Renal cortex interstitium (tissue), 11 donors: Measurements from ENCODE around the gene TMEM14B. TPM values are rescaled to one million over a fixed set of nuclear protein-coding genes. Genes with fewer than 3 reads are reported as not detected.
"Not testable (repeated sequence)": the region's sequence is repeated elsewhere in the genome, so short reads cannot be mapped to it uniquely, and the experiment has no call there.

Experiments used
- DNase-seq, 11 donors: peaks; one replicate each; pipeline ENCODE4 v3.0.0-alpha.2; 2013; ENCODE audit warnings: low read depth in 9 of 11, low spot score in 4 of 11; ENCODE audit errors: extremely low read depth in 1 of 11
- polyA plus RNA-seq, 3 donors: library from polyadenylated mRNA; unstranded; fragments of 120-200 nt; gene quantifications; one replicate each; pipeline ENCODE4 v1.2.1, GENCODE V29; 2013; ENCODE audit not compliant: insufficient read length in 3 of 3

TMEM14B gene
- polyA plus RNA-seq, 3 donors, result 89.7 to 114 (median 105) TPM

DNA sequence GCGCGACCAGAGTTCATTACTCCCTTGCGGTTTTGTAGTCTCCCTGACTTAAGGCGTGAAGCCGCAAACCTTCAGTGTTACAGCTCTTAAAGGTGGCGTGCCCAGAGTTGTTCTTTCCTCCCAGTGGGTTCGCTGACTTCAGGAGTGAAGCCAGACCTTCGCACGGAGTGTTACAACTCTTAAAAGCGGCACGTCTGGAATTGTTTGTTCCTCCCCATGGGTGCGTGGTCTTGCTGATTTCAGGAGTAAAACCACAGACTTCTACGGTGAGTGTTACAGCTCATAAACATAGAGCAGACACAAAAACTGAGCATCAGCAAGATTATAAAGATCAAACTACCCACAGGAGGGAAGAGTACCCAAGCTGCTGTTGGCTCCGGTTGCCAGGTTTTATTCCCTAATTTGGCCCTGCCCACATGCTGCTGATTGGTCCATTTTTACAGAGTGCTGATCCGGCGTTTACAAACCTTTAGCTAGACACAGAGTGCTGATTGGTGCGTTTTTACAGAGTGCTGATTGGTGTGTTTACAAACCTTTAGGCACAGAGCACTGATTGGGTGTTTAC is 14.4 kb upstream of the TMEM14B start:
- DNase-seq, result no peak

DNA sequence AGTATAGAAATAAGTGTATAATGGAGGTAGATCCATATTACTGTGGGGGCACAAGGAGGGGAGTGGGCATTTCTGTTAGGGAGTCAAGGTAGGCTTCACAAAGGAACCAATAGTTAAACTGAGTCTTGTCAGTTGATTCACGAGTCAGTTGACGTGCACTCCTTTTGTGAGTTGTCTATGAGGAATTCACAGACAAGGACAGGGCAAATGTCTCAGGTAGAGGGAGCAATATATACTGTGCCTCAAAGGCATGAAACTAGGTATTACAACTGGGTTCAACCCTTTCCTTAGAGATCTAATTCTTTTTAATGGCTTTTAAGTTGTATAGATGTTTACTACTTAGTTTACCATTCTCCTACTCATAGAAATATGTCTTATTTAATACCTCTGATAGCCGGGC is 13.7 kb upstream of the TMEM14B start:
- DNase-seq, result no peak

DNA sequence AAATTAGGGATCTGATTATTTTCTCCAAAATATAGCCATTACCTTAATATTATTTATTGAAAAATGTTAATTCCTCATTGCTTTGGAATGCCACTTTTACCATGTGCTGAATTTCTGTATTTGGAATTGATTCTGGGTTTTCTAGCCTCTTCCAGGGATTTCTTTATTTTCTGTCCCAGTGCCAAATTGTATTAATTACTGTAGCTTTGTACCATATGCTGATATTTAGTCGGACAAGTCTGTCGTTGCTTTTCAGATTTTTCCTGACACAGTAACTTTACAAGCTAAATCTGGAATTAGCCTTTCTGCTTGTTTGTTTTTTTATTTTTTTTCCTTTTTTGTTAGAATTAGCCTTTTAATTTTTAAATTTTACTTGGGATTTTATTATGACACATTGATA is 10.9 kb upstream of the TMEM14B start:
- no peak for DNase-seq

DNA sequence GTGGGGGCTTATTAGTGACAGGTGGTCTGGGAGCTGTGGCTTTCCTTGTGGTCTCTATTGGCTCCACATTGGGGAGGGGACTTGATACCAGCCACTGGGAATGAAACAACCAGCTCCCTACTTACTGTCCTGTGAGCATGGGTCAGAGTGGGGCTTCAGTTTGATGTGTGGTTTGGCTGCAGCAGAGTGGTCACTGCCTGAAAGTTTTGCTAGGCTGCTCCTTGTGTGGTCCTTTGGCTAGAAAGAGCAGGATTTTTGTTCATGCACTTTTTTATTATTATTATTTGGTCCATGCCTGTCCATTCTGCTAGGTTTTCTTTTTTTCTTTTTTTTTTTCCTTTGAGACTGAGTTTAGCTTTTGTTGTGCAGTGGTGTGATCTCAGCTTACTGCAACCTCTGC is 7.5 kb upstream of the TMEM14B start:
- DNase-seq, result no peak

DNA sequence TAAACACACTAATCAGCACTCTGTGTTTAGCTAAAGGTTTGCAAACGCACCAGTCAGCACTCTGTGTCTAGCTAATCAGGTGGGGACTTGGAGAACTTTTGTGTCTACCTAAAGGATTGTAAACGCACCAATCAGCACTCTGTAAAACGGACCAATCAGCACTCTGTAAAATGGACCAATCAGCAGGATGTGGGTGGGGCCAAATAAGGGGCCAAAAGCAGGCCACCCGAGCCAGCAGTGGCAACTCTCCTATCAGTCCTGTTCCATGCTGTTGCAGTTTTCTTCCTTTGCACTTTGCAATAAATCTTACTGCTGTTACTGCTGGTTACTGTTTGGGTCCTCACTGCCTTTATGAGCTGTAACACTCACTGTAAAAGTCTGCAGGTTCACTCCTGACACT is 6.0 kb upstream of the TMEM14B start:
- DNase-seq, result not testable (repeated sequence)

DNA sequence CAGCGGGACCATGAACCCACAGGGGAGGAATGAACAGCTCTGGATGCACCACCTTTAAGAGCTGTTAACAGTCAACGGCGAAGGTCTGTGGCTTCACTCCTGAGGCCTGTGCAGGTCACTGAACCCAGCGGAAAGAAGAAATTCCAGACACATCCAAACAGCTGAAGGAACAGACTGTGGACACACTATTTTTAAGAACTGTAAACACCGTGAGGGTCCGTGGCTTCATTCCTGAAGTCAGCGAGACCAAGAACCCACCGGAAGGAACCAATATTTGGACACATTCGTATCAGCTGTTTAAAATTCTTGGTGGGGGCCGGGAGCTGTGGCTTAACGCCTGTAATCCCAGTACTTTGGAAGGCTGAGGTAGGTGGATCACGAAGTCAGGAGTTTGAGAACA is 5.4 kb upstream of the TMEM14B start:
- no peak for DNase-seq

DNA sequence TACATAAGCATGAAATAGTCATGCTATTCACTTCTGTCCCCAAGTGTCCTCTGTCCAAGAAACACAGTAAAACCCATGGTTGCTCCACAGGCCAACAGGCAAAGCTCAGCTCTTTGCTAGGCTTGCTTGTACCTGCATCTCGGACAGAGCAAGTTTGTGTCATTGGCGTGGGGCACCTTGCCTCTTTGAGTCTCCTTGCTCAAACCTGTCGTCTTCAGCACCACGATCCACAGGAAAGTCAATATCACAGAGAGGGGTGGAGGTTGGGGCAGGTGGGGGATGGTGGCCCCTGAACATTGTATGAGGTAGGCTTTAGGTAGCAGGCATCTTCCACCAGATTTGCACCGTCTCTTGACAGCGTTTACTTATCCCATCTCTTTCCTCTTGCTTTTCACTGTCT is 4.1 kb upstream of the TMEM14B start:
- DNase-seq, result no peak

DNA sequence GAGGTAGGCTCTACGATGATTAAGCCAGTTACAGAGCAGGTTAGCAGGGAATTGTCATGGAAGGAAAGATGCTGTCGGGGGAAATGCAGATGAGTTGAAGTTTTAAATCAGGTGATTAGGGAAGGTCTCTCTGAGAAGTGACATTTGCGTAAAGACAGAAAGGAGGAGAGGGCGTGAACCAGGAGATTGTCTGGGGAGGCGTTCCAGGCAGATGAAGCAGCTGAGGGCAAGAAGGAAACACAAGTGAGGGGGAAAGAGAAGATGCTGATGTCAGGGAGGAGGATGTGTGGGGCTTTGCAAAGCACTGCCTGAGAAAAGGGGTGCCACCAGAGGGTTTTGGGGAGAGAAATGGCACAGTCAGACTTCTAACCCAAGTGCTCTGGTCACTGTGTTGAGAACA is 2.5 kb upstream of the TMEM14B start:
- no peak for DNase-seq

DNA sequence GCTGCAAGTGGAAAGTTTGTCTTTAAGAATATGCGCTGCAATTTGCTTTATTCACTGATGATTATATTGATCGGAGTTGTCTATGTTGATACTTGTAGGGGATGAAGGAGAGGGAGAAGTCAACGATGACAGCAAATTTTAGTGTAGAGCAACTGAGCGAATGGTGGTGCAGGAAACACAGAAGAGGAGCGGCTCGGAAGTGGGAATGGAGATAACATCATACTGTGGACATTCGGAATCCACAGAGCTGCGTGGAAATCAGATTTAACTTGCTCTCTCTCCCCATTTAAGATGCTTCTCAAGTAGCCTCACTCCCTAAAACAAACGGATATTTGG is 722 bp upstream of the TMEM14B start:
- DNase-seq, result peak in 1 of 11 donors; percentile 25

DNA sequence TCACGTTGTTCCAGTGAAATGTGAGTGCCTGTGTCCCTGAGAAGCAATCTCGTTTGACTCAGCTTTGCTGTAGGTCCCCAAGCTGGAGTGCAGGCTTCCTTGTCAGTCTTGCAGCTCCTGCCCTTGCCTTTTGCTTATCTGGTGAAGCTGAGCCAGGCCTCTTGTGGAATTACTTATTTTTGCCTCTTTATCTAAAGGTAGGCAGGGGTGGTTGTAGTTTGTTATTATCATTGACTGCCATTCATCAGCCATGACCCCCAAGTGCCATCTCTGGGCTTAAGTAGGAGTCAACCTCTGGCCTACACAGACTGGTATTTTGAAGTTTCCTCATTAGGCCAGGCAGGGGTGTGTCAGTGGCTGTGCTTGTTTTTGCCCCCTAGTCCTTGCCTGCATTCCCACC is 2.1 kb downstream of the TMEM14B start:
- no peak for DNase-seq

DNA sequence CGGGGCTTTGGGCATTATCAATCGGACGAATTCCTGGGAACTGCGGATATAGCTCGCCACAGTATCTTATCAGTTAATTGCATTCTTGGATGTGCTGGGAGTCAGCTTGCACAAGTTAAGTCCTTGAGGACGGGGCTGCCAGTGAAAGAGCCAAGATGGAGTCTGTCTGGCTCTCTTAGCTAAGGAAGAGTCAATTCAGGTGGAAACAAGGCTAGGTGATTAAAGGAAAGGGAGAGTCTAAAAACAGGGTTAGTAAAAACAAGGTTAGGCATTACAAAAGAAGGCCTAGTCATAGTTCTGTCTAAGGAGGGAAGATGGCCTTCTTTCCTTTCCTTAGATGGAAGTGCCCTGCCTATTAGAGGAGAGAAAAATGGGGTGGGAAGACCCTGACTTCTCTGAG is 3.0 kb downstream of the TMEM14B start:
- DNase-seq, result not testable (repeated sequence)

DNA sequence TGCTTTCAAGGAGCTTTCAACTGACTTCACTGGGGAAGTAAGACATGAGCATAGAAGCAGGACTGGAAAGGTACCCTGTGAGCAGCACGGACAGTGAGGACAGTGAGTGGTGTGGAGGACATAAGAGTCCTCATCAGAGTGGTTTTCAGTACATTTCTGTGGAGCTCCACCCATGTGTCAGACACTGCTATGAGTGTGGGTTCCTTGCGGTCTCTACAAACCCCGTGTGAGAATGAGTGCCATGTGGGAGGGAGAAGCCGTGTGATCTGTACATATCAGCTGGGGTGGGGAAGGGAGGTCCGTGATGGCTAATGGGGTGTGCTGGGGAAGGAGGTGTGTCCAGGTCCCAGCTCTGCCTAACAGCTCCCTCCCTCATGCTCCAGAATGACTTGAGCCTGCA is 4.2 kb downstream of the TMEM14B start:
- DNase-seq, result not testable (repeated sequence)

DNA sequence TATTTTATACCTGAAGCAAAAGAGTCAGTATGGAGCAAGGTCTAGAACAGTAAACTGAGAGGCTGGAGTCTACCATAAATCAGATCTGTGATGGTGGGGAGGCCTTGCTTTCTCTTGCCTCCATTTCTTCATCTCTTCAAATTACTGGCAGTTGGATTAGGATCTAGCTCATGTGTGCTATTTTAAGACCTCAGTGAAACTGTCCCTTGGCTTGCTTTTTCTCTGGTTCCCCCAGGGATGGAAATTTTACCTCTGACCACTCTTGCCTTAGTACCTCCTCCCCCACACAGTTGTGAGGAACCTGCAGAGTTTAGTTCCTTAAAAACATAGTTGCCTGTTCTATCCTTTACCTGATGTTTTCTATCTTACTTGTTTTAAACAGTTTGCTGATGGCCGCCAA is 8.5 kb downstream of the TMEM14B start:
- DNase-seq, result no peak

DNA sequence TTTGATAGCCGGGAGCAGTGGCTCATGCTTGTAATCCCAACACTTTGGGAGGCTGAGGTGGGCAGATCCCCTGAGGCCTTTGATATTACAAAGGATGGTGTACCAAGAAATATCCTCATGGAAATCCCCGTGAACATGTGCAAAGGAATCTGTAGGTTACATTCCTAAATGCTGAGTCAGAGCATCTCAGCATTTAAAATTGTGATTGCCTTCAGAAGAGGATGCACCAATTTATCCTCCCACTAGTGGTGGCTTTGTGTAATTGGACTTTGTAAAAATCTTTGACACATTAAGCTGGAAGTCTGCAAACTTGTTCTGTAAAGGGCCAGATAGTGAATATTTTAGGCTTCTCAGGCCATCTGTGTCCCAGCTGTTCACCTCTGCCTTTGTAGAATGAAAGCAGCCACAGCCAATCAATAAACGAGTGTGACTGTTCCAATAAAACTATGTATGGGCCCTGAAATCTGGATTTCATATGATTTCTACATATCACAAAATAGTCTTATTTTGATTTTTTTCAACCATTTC is 11.8 kb downstream of the TMEM14B start:
- peak in 3 of 11 donors; percentile 7 to 24 (median 24) for DNase-seq

DNA sequence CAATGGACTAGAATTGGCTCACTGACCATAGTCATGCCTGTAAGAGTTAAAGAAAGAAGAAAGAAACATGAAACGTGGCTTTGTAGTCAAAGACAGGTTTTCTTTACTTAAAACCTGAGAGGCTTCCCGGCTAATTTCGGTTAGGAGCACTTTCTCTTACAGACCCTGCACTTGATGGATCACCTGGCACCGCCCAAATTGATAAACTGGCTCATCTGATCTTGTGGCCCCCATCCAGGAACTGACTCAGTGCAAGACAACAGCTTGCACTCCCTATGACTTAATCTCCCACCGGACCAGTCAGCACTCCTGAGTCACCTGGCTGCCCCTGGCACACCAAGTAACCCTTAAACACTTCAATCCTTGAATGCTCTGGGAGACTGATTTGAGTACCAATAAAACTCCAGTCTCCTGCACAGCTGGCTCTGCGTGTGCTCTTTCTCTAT is 12.3 kb downstream of the TMEM14B start:
- no peak for DNase-seq

DNA sequence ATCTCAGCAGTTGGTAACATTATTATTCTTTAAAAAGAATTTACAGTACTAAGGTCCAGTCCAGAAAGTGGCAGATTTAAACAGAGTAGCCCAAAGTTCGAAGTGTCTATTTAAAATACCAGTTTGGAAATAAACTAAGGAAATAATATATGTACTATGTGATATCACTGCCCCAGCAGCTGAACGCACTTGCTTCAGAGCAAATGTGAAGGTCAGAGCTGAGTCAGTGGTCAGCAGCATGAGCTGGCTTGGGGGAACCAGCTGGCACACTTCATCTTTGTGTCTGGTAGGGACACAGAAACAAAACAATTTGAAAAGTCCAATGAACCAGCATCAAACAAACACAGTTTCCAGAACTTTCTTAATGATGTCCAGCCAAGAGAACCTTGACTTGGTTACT is 15.4 kb downstream of the TMEM14B start:
- DNase-seq, result no peak

DNA sequence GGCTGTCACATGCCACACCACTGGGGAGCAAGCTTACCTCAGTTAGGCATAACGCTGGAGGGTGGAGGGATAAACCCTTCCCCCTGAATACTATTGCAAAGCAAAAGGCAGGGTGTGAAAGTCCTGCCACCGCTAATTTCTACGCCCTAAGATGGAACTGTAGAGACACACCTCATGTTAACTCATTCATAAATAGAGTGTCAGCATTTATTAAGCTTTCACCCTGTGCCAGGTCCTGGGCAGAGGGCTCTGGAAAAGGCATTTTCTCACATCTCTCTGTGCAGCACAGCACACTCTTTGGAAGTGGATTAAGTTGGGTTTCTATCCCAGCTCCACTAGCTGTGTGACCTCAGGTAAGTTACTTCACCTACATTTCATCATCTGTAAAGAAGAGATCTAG is 21.8 kb downstream of the TMEM14B start:
- no peak for DNase-seq

DNA sequence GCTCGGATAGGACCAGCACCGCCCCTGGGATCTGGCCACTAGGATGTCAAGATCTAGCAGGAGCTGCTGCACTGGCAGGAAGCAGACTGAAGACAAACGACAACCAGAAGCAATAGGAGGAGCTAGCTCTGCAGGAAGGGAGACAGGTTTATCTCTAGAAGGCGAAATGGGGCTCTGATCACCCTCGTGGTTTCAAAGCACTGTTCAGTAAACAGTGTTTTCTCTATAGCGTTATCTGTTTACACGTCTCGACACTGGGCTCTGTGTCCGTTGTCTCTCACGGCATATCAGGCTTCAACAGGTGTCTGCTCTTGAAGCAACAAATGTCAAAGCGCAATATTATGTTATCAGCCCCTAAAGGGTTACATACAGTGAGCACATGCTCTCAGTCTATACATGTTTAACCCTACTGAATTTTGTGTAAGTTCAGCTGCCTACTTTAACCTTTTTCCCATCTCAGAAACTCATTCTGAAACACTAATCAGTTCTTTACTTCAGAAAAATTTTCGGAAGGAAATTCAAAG is 23.8 kb downstream of the TMEM14B start:
- DNase-seq, result no peak

DNA sequence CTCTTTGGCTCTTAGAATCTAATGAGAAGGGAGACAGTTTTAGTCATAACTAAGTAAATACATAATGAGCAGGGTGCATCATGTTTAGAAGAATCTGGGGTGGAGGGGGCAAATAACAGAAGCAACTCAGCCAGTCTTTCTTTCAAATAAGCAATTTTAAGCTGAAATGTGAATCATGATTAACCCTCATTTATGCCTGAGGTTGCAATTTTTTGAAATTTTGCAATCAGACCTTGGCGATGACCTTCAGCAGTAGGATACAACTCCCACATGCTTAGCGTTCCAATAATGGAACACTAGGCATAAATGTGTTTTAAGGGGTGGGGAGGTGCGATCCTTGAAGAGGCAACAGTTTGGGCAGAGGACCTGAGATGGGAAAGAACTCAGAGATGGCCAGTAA is 30.6 kb downstream of the TMEM14B start:
- no peak for DNase-seq

DNA sequence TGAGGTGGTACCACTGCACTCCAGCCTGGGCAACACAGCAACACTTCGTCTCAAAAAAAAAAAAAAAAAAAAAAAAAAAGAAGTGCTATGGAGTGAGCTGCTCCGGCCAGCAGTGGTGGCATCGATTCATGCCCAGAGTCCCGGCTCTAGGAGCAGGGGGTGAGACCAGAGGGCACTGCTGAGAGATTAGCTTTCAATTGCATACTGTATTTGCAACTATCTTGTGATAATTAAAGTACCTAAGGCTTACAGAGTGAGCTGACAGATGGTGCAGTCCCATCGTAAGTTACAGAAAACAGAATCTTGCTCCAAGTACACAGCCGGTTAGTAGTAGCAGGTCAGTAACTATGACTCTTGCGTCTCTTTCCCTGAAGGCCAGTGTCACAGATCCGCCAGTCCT is 31.5 kb downstream of the TMEM14B start:
- DNase-seq, result no peak

DNA sequence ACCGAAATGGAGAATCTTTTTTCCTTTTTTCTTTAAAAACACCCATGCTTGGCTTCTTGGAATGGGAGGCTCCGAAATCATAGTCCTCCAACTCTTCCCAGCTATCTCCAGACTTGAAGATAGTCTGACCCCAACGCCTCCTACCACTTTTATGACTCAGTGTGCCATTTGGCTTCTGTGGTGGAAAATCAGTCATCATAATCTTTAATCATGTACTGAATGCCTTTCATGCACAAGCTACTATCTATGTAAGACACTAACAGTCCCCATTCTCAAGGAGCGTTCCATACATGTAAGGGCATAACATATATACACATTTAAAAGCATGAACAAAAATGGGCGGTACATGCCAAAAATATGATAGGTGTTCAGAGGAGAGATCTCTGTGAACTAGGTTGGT is 44.1 kb downstream of the TMEM14B start:
- DNase-seq, result no peak
